ENCODE measurements around the gene ETAA1.

Gene ETAA1

DNA sequence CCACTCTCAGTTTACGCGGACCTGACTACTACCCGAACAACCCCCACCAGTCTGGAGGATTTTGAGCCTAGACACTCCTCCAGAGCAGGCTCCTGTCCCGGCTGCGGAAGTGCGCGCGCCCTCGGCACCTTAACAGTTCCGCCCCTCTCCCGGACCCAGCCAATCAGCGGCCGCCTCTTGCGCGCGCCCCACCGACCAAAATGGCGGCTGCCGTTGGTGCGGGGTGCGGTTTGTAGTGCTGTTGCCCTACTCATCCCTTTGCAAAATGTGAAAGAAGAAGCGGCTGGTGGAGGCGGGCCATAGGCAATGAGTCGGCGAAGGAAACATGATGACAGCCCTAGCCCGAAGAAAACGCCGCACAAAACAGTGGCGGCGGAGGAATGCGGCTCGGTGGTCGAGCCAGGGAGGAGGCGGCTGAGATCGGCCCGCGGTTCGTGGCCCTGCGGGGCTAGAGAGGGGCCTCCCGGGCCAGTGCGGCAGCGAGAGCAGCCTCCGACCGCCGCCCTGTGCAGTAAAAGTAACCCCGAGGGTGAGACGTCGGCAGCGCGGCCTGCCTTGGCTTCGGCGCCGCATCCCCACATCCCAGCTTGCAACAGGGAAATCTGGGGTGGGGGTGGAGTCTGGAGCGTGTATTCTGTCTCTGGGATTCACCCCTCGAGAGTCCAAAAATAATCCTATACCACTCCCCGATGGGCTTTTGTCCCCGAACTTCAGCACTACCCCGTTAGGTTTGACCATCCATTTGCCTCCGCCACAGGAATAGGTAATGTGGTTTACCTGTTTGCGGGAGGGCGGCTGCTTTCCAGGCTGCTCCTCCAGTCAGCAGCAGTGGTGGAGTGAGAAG, at the start of gene ETAA1:
TSS of gene ETAA1 (plus strand) at position 191 of the 844 bp plus-strand sequence. CDS start at position 307, 116 bp downstream.
- DNase-seq, result peak; percentile 94

- no peak for DNase-seq
Measured at GRCh38 chr2:67366832-67367412, 30.2 kb upstream of the ETAA1 start.

DNA sequence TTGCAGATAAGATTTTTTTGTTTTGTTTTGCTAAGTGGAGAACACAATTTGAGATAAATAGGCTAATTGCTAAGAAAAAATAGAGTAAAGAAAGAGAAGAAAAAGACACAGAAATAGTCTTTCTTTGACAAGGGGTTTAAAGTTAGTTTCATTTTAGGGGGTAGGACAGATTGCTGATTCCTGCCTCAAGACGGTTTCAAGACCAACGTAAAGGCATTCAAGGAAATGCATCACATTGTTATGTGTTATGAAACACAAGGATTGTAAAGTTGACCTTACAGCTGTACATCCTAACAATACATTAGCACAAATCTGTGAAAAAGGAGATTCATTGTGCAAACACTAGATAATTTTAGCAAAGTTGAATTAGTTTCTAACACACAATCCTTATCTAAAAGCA, 22.7 kb upstream of the ETAA1 start:
- DNase-seq, result no peak

GRCh38 chr2:67374949-67375348, 22.2 kb upstream of the ETAA1 start:
- no peak for DNase-seq

DNA sequence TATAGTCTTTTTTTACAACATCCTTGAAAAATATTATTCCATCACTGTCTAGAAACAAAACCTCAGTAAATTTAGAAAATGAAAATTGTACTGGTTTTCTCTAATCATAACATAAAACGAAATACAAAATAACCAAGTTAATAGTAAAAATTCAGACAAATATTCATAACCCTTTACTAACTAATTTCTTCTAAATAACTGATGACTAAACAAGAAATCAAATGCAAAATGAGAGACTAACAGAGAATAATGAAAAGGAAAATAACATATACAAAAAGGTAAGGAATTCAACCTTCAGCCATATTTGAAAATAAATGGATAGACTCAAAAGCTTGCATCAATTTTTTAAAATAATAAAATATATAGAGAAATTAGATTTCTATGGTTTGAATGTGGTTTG, 18.6 kb upstream of the ETAA1 start:
- DNase-seq, result no peak

- DNase-seq, result no peak
Measured at GRCh38 chr2:67379048-67379447, 18.1 kb upstream of the ETAA1 start.

- DNase-seq, result no peak
Measured at GRCh38 chr2:67384123-67384822, 12.9 kb upstream of the ETAA1 start.

- DNase-seq, result no peak
Measured at GRCh38 chr2:67388680-67389079, 8.5 kb upstream of the ETAA1 start.

GRCh38 chr2:67389286-67389685, 7.8 kb upstream of the ETAA1 start:
- no peak for DNase-seq

DNA sequence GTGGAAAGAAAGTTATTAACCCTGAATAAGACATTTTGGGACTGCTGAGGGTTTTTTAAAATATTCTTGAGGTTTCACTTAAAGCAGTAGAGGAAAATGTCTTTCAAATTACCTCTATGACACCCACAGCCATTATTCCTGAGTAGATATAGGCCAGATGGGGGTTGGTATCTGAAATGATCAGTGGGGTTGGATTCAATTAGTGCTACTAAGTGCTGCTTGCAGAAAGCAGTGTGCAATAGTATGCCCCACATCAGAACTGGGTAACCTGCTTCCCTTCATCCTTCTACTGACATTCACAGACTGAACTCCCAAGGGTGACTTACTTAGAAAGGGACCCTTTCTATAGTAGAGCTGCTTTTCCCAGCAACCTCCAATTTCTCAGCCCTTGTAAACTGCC, 7.3 kb upstream of the ETAA1 start:
- no peak for DNase-seq

- no peak for DNase-seq
Measured at GRCh38 chr2:67393237-67393636, 3.9 kb upstream of the ETAA1 start.

GRCh38 chr2:67394734-67395133, 2.4 kb upstream of the ETAA1 start:
- no peak for DNase-seq

DNA sequence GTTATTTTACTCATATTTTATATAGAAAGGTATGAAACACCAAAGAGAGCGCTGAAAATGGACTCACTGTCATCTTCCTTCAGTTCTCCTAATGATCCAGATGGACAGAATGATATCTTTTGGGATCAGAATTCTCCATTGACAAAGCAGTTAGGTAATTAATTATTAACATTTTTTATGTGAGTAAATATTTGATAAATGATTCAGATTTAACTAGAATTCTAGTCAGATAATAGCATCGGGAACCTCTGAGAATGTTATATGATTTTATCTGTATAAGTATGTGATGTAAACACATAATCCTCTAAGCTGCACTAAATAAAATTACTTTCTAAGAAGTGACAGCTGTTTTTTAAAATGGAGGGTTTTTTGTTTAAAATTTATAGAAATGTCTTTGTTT, 2.0 kb downstream of the ETAA1 start:
- no peak for DNase-seq

DNA sequence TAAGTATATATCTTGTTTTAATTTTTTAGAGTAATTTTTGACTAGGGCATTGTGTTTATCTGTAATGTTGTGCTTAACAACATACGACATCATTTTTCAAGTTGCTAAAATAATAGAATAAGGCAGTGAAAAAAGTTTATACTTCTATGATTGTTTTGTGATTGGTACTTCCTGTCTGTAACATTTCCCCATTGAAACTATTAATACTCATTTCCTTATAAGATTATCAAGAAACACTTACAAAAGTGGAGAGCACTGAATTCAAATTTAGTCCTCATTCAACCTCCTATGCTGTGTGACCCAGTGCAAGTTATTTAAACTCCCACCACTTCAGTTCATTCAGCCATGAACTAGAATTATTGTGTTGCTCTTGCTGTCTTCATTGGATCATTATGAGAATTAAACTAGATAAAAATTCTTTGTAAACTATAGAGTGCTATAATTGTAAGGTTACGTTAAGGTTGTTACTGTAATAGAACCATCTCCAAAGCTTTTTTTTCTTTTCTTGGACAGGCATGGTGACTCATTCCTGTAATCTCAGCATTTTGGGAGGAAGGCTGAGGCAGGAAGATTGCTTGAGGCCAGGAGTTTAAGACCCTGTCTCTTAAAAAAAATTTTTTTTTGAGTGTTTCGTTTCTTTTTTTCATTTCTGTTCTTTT, 2.8 kb downstream of the ETAA1 start:
- no peak for DNase-seq

- DNase-seq, result no peak
Measured at GRCh38 chr2:67400560-67401485, 3.7 kb downstream of the ETAA1 start.

GRCh38 chr2:67408346-67408745, 11.2 kb downstream of the ETAA1 start:
- no peak for DNase-seq

GRCh38 chr2:67412424-67412823, 15.3 kb downstream of the ETAA1 start:
- DNase-seq, result no peak

DNA sequence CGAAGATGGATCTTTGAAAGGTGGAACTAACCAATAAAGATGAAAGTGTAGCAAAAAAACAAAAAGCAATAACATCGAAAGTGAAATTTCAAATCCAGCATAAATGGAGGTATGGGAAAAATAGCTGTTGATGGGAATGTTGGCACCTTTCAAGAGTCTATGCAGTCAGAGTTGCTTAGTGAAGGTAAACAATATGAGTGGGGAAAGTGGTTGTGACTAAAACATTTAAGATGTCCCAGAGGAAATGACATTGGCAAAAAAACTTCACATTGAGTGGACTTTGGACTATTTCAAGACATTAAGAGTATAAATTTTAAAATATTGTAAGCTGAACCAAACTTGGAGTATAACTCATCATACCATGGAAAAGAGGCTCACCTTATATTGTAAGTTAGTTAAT, 17.7 kb downstream of the ETAA1 start:
- DNase-seq, result no peak

DNA sequence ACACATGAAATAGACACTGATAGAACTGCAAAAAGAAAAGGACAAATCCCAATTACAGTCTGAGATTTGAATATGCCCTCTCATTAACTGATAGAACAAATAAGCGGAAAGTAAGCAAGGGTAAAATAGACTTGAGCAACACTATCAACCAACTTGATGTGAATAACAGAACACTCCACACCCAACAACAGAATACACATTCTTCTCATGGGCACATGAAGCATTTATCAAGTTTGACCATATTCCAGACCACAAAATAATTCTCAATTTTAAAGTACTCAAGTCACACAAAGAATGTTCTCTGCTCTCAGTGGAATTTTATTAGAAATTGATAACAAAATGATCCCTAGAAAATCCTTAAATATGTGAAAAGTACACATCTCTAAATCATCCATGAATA, 19.0 kb downstream of the ETAA1 start:
- no peak for DNase-seq

GRCh38 chr2:67423489-67423888, 26.4 kb downstream of the ETAA1 start:
- no peak for DNase-seq

DNA sequence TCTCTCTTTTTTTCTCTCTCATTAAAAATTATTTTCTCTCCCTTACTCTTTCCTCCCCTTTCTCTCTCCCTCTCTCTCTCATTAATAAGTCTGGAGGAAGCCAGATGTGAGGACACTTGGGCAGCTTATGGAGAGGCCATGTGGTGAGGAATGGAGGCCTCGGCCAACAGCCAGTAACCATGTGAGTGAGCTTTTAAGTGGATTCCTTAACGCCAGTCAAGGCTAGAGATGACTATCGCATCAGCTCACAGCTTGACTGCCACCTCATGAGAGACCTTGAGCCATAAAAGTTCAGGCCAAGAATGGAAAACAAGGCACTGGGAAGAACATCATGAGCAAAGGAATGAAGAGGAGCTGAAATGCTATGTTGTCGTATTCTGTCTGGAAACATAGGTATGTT, 39.1 kb downstream of the ETAA1 start:
- DNase-seq, result no peak

- DNase-seq, result no peak
Measured at GRCh38 chr2:67437114-67437513, 40.0 kb downstream of the ETAA1 start.
